ENCODE data around the gene N4BP2L1.

The N4BP2L1 gene

GRCh38 chr13:32391101-32391619, 36.8 kb downstream of the N4BP2L1 start:
- H3K27me3 ChIP-seq (ENCODE audit: control insufficient read depth in 5 of 5, insufficient read depth in 4 of 5, low read length in 5 of 5), result no peaks in the 10 kb centered on the region
- H3K27ac ChIP-seq (ENCODE audit: low read depth, low read length), result no peak overlapping the region
- H3K9ac ChIP-seq (ENCODE audit: low read length in 5 of 5), result no peak overlapping the region
- no peaks in the 10 kb centered on the region for H3K4me1 ChIP-seq (ENCODE audit: control insufficient read depth in 5 of 5, insufficient read depth in 5 of 5, low read length in 5 of 5)
- no peaks in the 10 kb centered on the region for H3K9me3 ChIP-seq (ENCODE audit: control insufficient read depth in 5 of 5, low read length in 5 of 5)
- H3K4me3 ChIP-seq (ENCODE audit: low read depth in 1 of 5, low read length in 5 of 5), result no peak overlapping the region
- no peaks in the 10 kb centered on the region for H3K36me3 ChIP-seq (ENCODE audit: control insufficient read depth in 5 of 5, insufficient read depth in 5 of 5, low read length in 5 of 5)

GRCh38 chr13:32390484-32390883, 37.4 kb downstream of the N4BP2L1 start:
- Histone ChIP-seq H3K36me3 (ENCODE audit: control insufficient read depth in 5 of 5, insufficient read depth in 5 of 5, low read length in 5 of 5) (no peaks in the 10 kb centered on the region), H3K27me3 (ENCODE audit: control insufficient read depth in 5 of 5, insufficient read depth in 4 of 5, low read length in 5 of 5) (no peaks in the 10 kb centered on the region), H3K27ac (ENCODE audit: low read depth, low read length) (no peak overlapping the region), H3K4me3 (ENCODE audit: low read depth in 1 of 5, low read length in 5 of 5) (no peak overlapping the region), H3K9me3 (ENCODE audit: control insufficient read depth in 5 of 5, low read length in 5 of 5) (no peaks in the 10 kb centered on the region), H3K9ac (ENCODE audit: low read length in 5 of 5) (no peak overlapping the region), H3K4me1 (ENCODE audit: control insufficient read depth in 5 of 5, insufficient read depth in 5 of 5, low read length in 5 of 5) (no peaks in the 10 kb centered on the region)

- no peaks in the 10 kb centered on the region for H3K36me3 ChIP-seq (ENCODE audit: control insufficient read depth in 5 of 5, insufficient read depth in 5 of 5, low read length in 5 of 5)
- H3K27me3 ChIP-seq (ENCODE audit: control insufficient read depth in 5 of 5, insufficient read depth in 4 of 5, low read length in 5 of 5), result no peaks in the 10 kb centered on the region
- no peak overlapping the region for H3K27ac ChIP-seq (ENCODE audit: low read depth, low read length)
- H3K9me3 ChIP-seq (ENCODE audit: control insufficient read depth in 5 of 5, low read length in 5 of 5), result no peaks in the 10 kb centered on the region
- H3K9ac ChIP-seq (ENCODE audit: low read length in 5 of 5), result no peak overlapping the region
- H3K4me3 ChIP-seq (ENCODE audit: low read depth in 1 of 5, low read length in 5 of 5), result no peak overlapping the region
- H3K4me1 ChIP-seq (ENCODE audit: control insufficient read depth in 5 of 5, insufficient read depth in 5 of 5, low read length in 5 of 5), result no peaks in the 10 kb centered on the region
Observed at GRCh38 chr13:32390048-32390447, 37.9 kb downstream of the N4BP2L1 start.

GRCh38 chr13:32385410-32385809, 42.5 kb downstream of the N4BP2L1 start:
- Histone ChIP-seq H3K9ac (ENCODE audit: low read length in 5 of 5) (no peak overlapping the region), H3K27ac (ENCODE audit: low read depth, low read length) (no peak overlapping the region), H3K9me3 (ENCODE audit: control insufficient read depth in 5 of 5, low read length in 5 of 5) (no peaks in the 10 kb centered on the region), H3K4me3 (ENCODE audit: low read depth in 1 of 5, low read length in 5 of 5) (no peak overlapping the region), H3K4me1 (ENCODE audit: control insufficient read depth in 5 of 5, insufficient read depth in 5 of 5, low read length in 5 of 5) (no peaks in the 10 kb centered on the region), H3K36me3 (ENCODE audit: control insufficient read depth in 5 of 5, insufficient read depth in 5 of 5, low read length in 5 of 5) (no peaks in the 10 kb centered on the region), H3K27me3 (ENCODE audit: control insufficient read depth in 5 of 5, insufficient read depth in 4 of 5, low read length in 5 of 5) (no peaks in the 10 kb centered on the region)

GRCh38 chr13:32384702-32385101, 43.2 kb downstream of the N4BP2L1 start:
- no peak overlapping the region for H3K9ac ChIP-seq (ENCODE audit: low read length in 5 of 5)
- H3K36me3 ChIP-seq (ENCODE audit: control insufficient read depth in 5 of 5, insufficient read depth in 5 of 5, low read length in 5 of 5), result no peaks in the 10 kb centered on the region
- H3K27me3 ChIP-seq (ENCODE audit: control insufficient read depth in 5 of 5, insufficient read depth in 4 of 5, low read length in 5 of 5), result no peaks in the 10 kb centered on the region
- H3K4me3 ChIP-seq (ENCODE audit: low read depth in 1 of 5, low read length in 5 of 5), result no peak overlapping the region
- no peaks in the 10 kb centered on the region for H3K9me3 ChIP-seq (ENCODE audit: control insufficient read depth in 5 of 5, low read length in 5 of 5)
- no peak overlapping the region for H3K27ac ChIP-seq (ENCODE audit: low read depth, low read length)
- no peaks in the 10 kb centered on the region for H3K4me1 ChIP-seq (ENCODE audit: control insufficient read depth in 5 of 5, insufficient read depth in 5 of 5, low read length in 5 of 5)

GRCh38 chr13:32383836-32384618, 43.9 kb downstream of the N4BP2L1 start:
- H3K9ac ChIP-seq (ENCODE audit: low read length in 5 of 5), result no peak overlapping the region
- H3K9me3 ChIP-seq (ENCODE audit: control insufficient read depth in 5 of 5, low read length in 5 of 5), result no peaks in the 10 kb centered on the region
- no peak overlapping the region for H3K4me3 ChIP-seq (ENCODE audit: low read depth in 1 of 5, low read length in 5 of 5)
- no peaks in the 10 kb centered on the region for H3K4me1 ChIP-seq (ENCODE audit: control insufficient read depth in 5 of 5, insufficient read depth in 5 of 5, low read length in 5 of 5)
- no peaks in the 10 kb centered on the region for H3K27me3 ChIP-seq (ENCODE audit: control insufficient read depth in 5 of 5, insufficient read depth in 4 of 5, low read length in 5 of 5)
- no peak overlapping the region for H3K27ac ChIP-seq (ENCODE audit: low read depth, low read length)
- no peaks in the 10 kb centered on the region for H3K36me3 ChIP-seq (ENCODE audit: control insufficient read depth in 5 of 5, insufficient read depth in 5 of 5, low read length in 5 of 5)

GRCh38 chr13:32381539-32381938, 46.4 kb downstream of the N4BP2L1 start:
- H3K4me3 ChIP-seq (ENCODE audit: low read depth in 1 of 5, low read length in 5 of 5), result no peak overlapping the region

GRCh38 chr13:32378012-32378411, 49.9 kb downstream of the N4BP2L1 start:
- Histone ChIP-seq H3K27ac (ENCODE audit: low read depth, low read length) (no peak overlapping the region), H3K36me3 (ENCODE audit: control insufficient read depth in 5 of 5, insufficient read depth in 5 of 5, low read length in 5 of 5) (no peaks in the 10 kb centered on the region), H3K27me3 (ENCODE audit: control insufficient read depth in 5 of 5, insufficient read depth in 4 of 5, low read length in 5 of 5) (no peaks in the 10 kb centered on the region), H3K4me3 (ENCODE audit: low read depth in 1 of 5, low read length in 5 of 5) (no peak overlapping the region), H3K9ac (ENCODE audit: low read length in 5 of 5) (no peak overlapping the region), H3K9me3 (ENCODE audit: control insufficient read depth in 5 of 5, low read length in 5 of 5) (no peaks in the 10 kb centered on the region), H3K4me1 (ENCODE audit: control insufficient read depth in 5 of 5, insufficient read depth in 5 of 5, low read length in 5 of 5) (no peaks in the 10 kb centered on the region)

More at GRCh38 chr13:32381539-32381938, 46.4 kb downstream of the N4BP2L1 start:
- H3K36me3 ChIP-seq (ENCODE audit: control insufficient read depth in 5 of 5, insufficient read depth in 5 of 5, low read length in 5 of 5), result no peaks in the 10 kb centered on the region
- H3K27me3 ChIP-seq (ENCODE audit: control insufficient read depth in 5 of 5, insufficient read depth in 4 of 5, low read length in 5 of 5), result no peaks in the 10 kb centered on the region
- H3K9ac ChIP-seq (ENCODE audit: low read length in 5 of 5), result no peak overlapping the region
- no peaks in the 10 kb centered on the region for H3K4me1 ChIP-seq (ENCODE audit: control insufficient read depth in 5 of 5, insufficient read depth in 5 of 5, low read length in 5 of 5)
- no peaks in the 10 kb centered on the region for H3K9me3 ChIP-seq (ENCODE audit: control insufficient read depth in 5 of 5, low read length in 5 of 5)
- H3K27ac ChIP-seq (ENCODE audit: low read depth, low read length), result no peak overlapping the region

GRCh38 chr13:32376642-32377415, 51.1 kb downstream of the N4BP2L1 start:
- Histone ChIP-seq H3K9ac (ENCODE audit: low read length in 5 of 5) (no peak overlapping the region), H3K4me3 (ENCODE audit: low read depth in 1 of 5, low read length in 5 of 5) (no peak overlapping the region), H3K27me3 (ENCODE audit: control insufficient read depth in 5 of 5, insufficient read depth in 4 of 5, low read length in 5 of 5) (no peaks in the 10 kb centered on the region), H3K36me3 (ENCODE audit: control insufficient read depth in 5 of 5, insufficient read depth in 5 of 5, low read length in 5 of 5) (no peaks in the 10 kb centered on the region), H3K4me1 (ENCODE audit: control insufficient read depth in 5 of 5, insufficient read depth in 5 of 5, low read length in 5 of 5) (no peaks in the 10 kb centered on the region), H3K27ac (ENCODE audit: low read depth, low read length) (no peak overlapping the region), H3K9me3 (ENCODE audit: control insufficient read depth in 5 of 5, low read length in 5 of 5) (no peaks in the 10 kb centered on the region)

GRCh38 chr13:32370805-32371204, 57.1 kb downstream of the N4BP2L1 start:
- H3K27ac ChIP-seq (ENCODE audit: low read depth, low read length), result no peak overlapping the region
- H3K4me3 ChIP-seq (ENCODE audit: low read depth in 1 of 5, low read length in 5 of 5), result no peak overlapping the region
- no peaks in the 10 kb centered on the region for H3K9me3 ChIP-seq (ENCODE audit: control insufficient read depth in 5 of 5, low read length in 5 of 5)
- H3K9ac ChIP-seq (ENCODE audit: low read length in 5 of 5), result no peak overlapping the region
- no peaks in the 10 kb centered on the region for H3K27me3 ChIP-seq (ENCODE audit: control insufficient read depth in 5 of 5, insufficient read depth in 4 of 5, low read length in 5 of 5)
- H3K36me3 ChIP-seq (ENCODE audit: control insufficient read depth in 5 of 5, insufficient read depth in 5 of 5, low read length in 5 of 5), result no peaks in the 10 kb centered on the region
- no peaks in the 10 kb centered on the region for H3K4me1 ChIP-seq (ENCODE audit: control insufficient read depth in 5 of 5, insufficient read depth in 5 of 5, low read length in 5 of 5)
